Activated CD4-positive, CD25-positive, alpha-beta regulatory T cell treated with anti-CD3 and anti-CD28 coated beads, Interleukin-2, amount 50 U/mL, for 24 hours (primary cell): ENCODE results near the gene ACTL7B.
"Not testable (repeated sequence)": the region's sequence is repeated elsewhere in the genome, so short reads cannot be mapped to it uniquely, and the experiment has no call there.

Experiments used
- ATAC-seq, 2 donors: fragments of 150-1000 bp; cut with Tn5 transposase; one replicate each; pipeline ENCODE4 v1.10.0; 2021; ENCODE audit warnings: mild to moderate bottlenecking in 1 of 2, moderate library complexity in 1 of 2

ACTL7B gene

GRCh38 chr9:108869092-108869725 is 13.4 kb upstream of the ACTL7B start:
- no peak for ATAC-seq

- no peak for ATAC-seq
These were observed 12.0 kb upstream of the ACTL7B start for GRCh38 chr9:108867829-108868228.

- ATAC-seq, result no peak
These were observed 11.3 kb upstream of the ACTL7B start for GRCh38 chr9:108867116-108867515.

- no peak for ATAC-seq
These were observed 10.2 kb upstream of the ACTL7B start for GRCh38 chr9:108866001-108866420.

- ATAC-seq, result no peak
These were observed 9.3 kb upstream of the ACTL7B start for GRCh38 chr9:108865037-108865436.

- no peak for ATAC-seq
These were observed 8.7 kb upstream of the ACTL7B start for GRCh38 chr9:108864446-108864845.

- no peak for ATAC-seq
These were observed 8.1 kb upstream of the ACTL7B start for GRCh38 chr9:108863891-108864290.

- no peak for ATAC-seq
These were observed 6.2 kb upstream of the ACTL7B start, which contains the start of gene ACTL7A for GRCh38 chr9:108861997-108862396. Gene ACTL7A (plus strand): TSS chr9:108862266. CDS start chr9:108862323, 57 bp downstream.

GRCh38 chr9:108861464-108861863 is 5.7 kb upstream of the ACTL7B start:
- ATAC-seq, result no peak

- no peak for ATAC-seq
These were observed 5.0 kb upstream of the ACTL7B start for GRCh38 chr9:108860764-108861163.

- no peak for ATAC-seq
These were observed 4.6 kb upstream of the ACTL7B start for GRCh38 chr9:108860354-108860753.

GRCh38 chr9:108859459-108860114 is 3.8 kb upstream of the ACTL7B start:
- ATAC-seq, result peak in 1 of 2 donors; percentile 28

- ATAC-seq, result no peak
These were observed 1.8 kb upstream of the ACTL7B start for GRCh38 chr9:108857572-108857971.

GRCh38 chr9:108855529-108855886 is 278 bp downstream of the ACTL7B start:
- ATAC-seq, result no peak

- no peak for ATAC-seq
These were observed 901 bp downstream of the ACTL7B start for GRCh38 chr9:108854641-108855528.

GRCh38 chr9:108854094-108854493 is 1.7 kb downstream of the ACTL7B start:
- no peak for ATAC-seq

- ATAC-seq, result no peak
These were observed 3.7 kb downstream of the ACTL7B start for GRCh38 chr9:108852079-108852478.

GRCh38 chr9:108851138-108851537 is 4.6 kb downstream of the ACTL7B start:
- no peak for ATAC-seq

GRCh38 chr9:108850293-108850897 is 5.4 kb downstream of the ACTL7B start:
- no peak for ATAC-seq

- not testable (repeated sequence) for ATAC-seq
These were observed 7.5 kb downstream of the ACTL7B start for GRCh38 chr9:108848296-108848695.

- no peak for ATAC-seq
These were observed 9.8 kb downstream of the ACTL7B start for GRCh38 chr9:108845947-108846346.

- no peak for ATAC-seq
These were observed 10.3 kb downstream of the ACTL7B start for GRCh38 chr9:108845507-108845906.

- ATAC-seq, result no peak
These were observed 10.9 kb downstream of the ACTL7B start for GRCh38 chr9:108844856-108845255.
